Upper lobe of left lung (tissue), 6 donors: ENCODE data around the gene MED25. TPM values are rescaled to one million over a fixed set of nuclear protein-coding genes. Genes with fewer than 3 reads are reported as not detected.
A peak's percentile ranks its signal among the peaks of the same experiment; 100 is the strongest.

ENCODE experiments used
- ATAC-seq, 2 donors: fragments of 200-7000 bp; cut with Tn5 transposase; one replicate each; pipeline ENCODE4 v1.9.1; 2022; ENCODE audit warnings: mild to moderate bottlenecking in 2 of 2, moderate library complexity in 2 of 2; ENCODE audit not compliant: low FRiP score in 2 of 2
- DNase-seq, 2 donors: peaks; one replicate each; pipeline ENCODE4 v3.0.0-alpha.2; 2019 to 2020
- H3K27ac ChIP-seq, 4 donors: fragments of 200-600 bp; sonication (generic); one replicate each; pipeline ENCODE4 v1.5.1; 2016 to 2019
- H3K27me3 ChIP-seq, 4 donors: fragments of 200-600 bp; sonication (generic); one replicate each; pipeline ENCODE4 v1.5.1; 2017 to 2019
- H3K36me3 ChIP-seq, 4 donors: fragments of 200-600 bp; sonication (generic); one replicate each; pipeline ENCODE4 v1.5.1; 2016 to 2019
- H3K4me1 ChIP-seq, 4 donors: fragments of 200-600 bp; sonication (generic); one replicate each; pipeline ENCODE4 v1.5.1; 2018 to 2019
- H3K4me3 ChIP-seq, 4 donors: fragments of 200-600 bp; sonication (generic); one replicate each; pipeline ENCODE4 v1.5.1; 2017 to 2019; ENCODE audit warnings: mild to moderate bottlenecking in 2 of 4, moderate library complexity in 1 of 4
- H3K9me3 ChIP-seq, 4 donors: fragments of 200-600 bp; sonication (generic); one replicate each; pipeline ENCODE4 v1.5.1; 2018 to 2019
- CTCF ChIP-seq, 6 experiments: fragments of 450-650 bp in 4 of 6; fragments of 200-600 bp in 2 of 6; sonication (generic) in 2 of 6; IDR thresholded peaks; one replicate each; pipeline ENCODE4 v1.5.1; 2016 to 2019; ENCODE audit warnings: antibody characterized with exemption in 6 of 6
- EP300 ChIP-seq, 4 donors: sonication (generic); formaldehyde crosslinking; IDR thresholded peaks; one replicate each; pipeline ENCODE4 v1.5.1; 2017; ENCODE audit warnings: antibody characterized with exemption in 4 of 4, control low read depth in 2 of 4
- POLR2A ChIP-seq, 4 donors: fragments of 450-650 bp; IDR thresholded peaks; one replicate each; pipeline ENCODE4 v1.5.1; 2016 to 2017; ENCODE audit warnings: antibody characterized with exemption in 4 of 4, mild to moderate bottlenecking in 2 of 4
- POLR2AphosphoS5 ChIP-seq, 2 donors: sonication (generic); formaldehyde crosslinking; IDR thresholded peaks; one replicate each; pipeline ENCODE4 v1.5.1; 2017; ENCODE audit warnings: antibody characterized with exemption in 2 of 2
- WGBS, 2 donors: methylation state at CpG; one replicate each; pipeline ENCODE4 v1.1.5; 2017 to 2018; 5-methylcytosine and 5-hydroxymethylcytosine counted together
- total RNA-seq, 6 donors: library from RNA; depleted of rRNA in 4 of 6; stranded (reverse); fragments of >200 nt in 4 of 6; gene quantifications; one replicate each; pipeline versions ENCODE4 v1.1.0 to v1.2.1, GENCODE V29; 2016 to 2021
- donor health status: DM: no; HTN: no; CAD: no; lungs with moderate emphysema.
- donor health status: DM: no; HTN: yes; CAD: no; lungs with severe emphysema.

Gene MED25
- total RNA-seq, 6 donors from 2014 or later: 41.7 to 110 (median 61.2) TPM

GRCh38 chr19:49864890-49865289 is 46.8 kb downstream of the MED25 start:
- ATAC-seq (no peak), DNase-seq (peak in 1 of 2 donors; percentile 52)
- peak overlapping the region in 2 of 4 donors; percentile 53 to 94 for H3K27ac ChIP-seq
- no peak for TF ChIP-seq POLR2AphosphoS5 (IDR thresholded peaks at IDR 0.05)
- no peak for TF ChIP-seq CTCF (IDR thresholded peaks at IDR 0.05)
- no peak for TF ChIP-seq EP300 (IDR thresholded peaks at IDR 0.05)
- peaks cover 32 to 44% (median 42%) of the 10 kb centered on the region in 4 donors for H3K4me1 ChIP-seq
- no peaks in the 10 kb centered on the region for H3K9me3 ChIP-seq
- no peaks in the 10 kb centered on the region for H3K27me3 ChIP-seq
- peaks cover 7 to 51% (median 41%) of the 10 kb centered on the region in 4 donors for H3K36me3 ChIP-seq
- WGBS, 2 donors: 94 to 95% methylated on average over 13 of the region's 13 CpGs
- no peak overlapping the region for H3K4me3 ChIP-seq

GRCh38 chr19:49866933-49867782 is 49.1 kb downstream of the MED25 start, which contains the start of gene PNKP:
TSS of gene PNKP (minus strand) at chr19:49867576. CDS start at chr19:49867204, 372 bp downstream.
- Histone ChIP-seq H3K4me1 (peaks cover 44 to 51% (median 47%) of the 10 kb centered on the region in 4 donors), H3K27ac (peak within 1 kb of the TSS; percentile 88 to 94 (median 93)), H3K27me3 (no peaks in the 10 kb centered on the region), H3K4me3 (peak within 1 kb of the TSS; percentile 66 to 89 (median 82)), H3K36me3 (peaks cover 0 to 37% (median 24%) of the 10 kb centered on the region in 4 donors), H3K9me3 (no peaks in the 10 kb centered on the region)
- 1% methylated on average over 35 to 42 of the region's 65 CpGs for WGBS, 2 donors
- peak; percentile 85 to 86 for ATAC-seq
- DNase-seq: peak; percentile 89 to 97
- peak in 2 of 6 experiments; percentile 13 to 18 for TF ChIP-seq CTCF (IDR thresholded peaks at IDR 0.05)
- TF ChIP-seq POLR2AphosphoS5 (IDR thresholded peaks at IDR 0.05): peak; percentile 91 to 95
- TF ChIP-seq EP300 (IDR thresholded peaks at IDR 0.05): peak in 1 of 4 donors; percentile 50
- peak in 3 of 4 donors; percentile 33 to 87 (median 75) for TF ChIP-seq POLR2A (IDR thresholded peaks at IDR 0.05)

GRCh38 chr19:49869009-49869483 is 51.0 kb downstream of the MED25 start:
- Histone ChIP-seq H3K27me3 (no peaks in the 10 kb centered on the region), H3K4me1 (peaks cover 44 to 53% (median 47%) of the 10 kb centered on the region in 4 donors), H3K9me3 (no peaks in the 10 kb centered on the region), H3K36me3 (peaks cover 0 to 26% (median 10%) of the 10 kb centered on the region in 4 donors), H3K27ac (peak overlapping the region; percentile 88 to 94 (median 93)), H3K4me3 (peak overlapping the region in 3 of 4 donors; percentile 53 to 78 (median 53))
- peak in 1 of 2 donors; percentile 76 for DNase-seq
- TF ChIP-seq CTCF (IDR thresholded peaks at IDR 0.05) (no peak), POLR2AphosphoS5 (IDR thresholded peaks at IDR 0.05) (peak in 1 of 2 donors; percentile 30), EP300 (IDR thresholded peaks at IDR 0.05) (no peak)
- peak; percentile 0 to 2 for ATAC-seq
- 3% methylated on average over 15 of the region's 15 CpGs for WGBS, 2 donors

- no peaks in the 10 kb centered on the region for H3K27me3 ChIP-seq
- H3K9me3 ChIP-seq: no peaks in the 10 kb centered on the region
- DNase-seq (peak; percentile 95), ATAC-seq (peak; percentile 89 to 93)
- 0 to 1% methylated on average over 17 to 39 of the region's 67 CpGs for WGBS, 2 donors
- peaks cover 43 to 60% (median 47%) of the 10 kb centered on the region in 4 donors for H3K4me1 ChIP-seq
- H3K36me3 ChIP-seq: peaks cover 0 to 19% (median 7%) of the 10 kb centered on the region in 4 donors
- TF ChIP-seq CTCF (IDR thresholded peaks at IDR 0.05) (peak in 2 of 6 experiments; percentile 25 to 33), POLR2A (IDR thresholded peaks at IDR 0.05) (peak in 2 of 4 donors; percentile 87 to 89), EP300 (IDR thresholded peaks at IDR 0.05) (no peak), POLR2AphosphoS5 (IDR thresholded peaks at IDR 0.05) (peak; percentile 72 to 83)
- H3K27ac ChIP-seq: peak overlapping the region; percentile 88 to 94 (median 93)
- H3K4me3 ChIP-seq: peak overlapping the region; percentile 17 to 78 (median 53)
Measured at GRCh38 chr19:49869484-49870308, 51.6 kb downstream of the MED25 start.
